GM18868 (cell line): ENCODE data around the gene TRAPPC2L.

Experiments used
- ATAC-seq: cut with Tn5 transposase; IDR thresholded peaks from one replicate; pipeline ENCODE4 v1.9.1; 2021; ENCODE audit warnings: mild to moderate bottlenecking, moderate library complexity; ENCODE audit not compliant: unreplicated experiment

The TRAPPC2L gene

GRCh38 chr16:88906020-88906419 is 49.1 kb downstream of the TRAPPC2L start:
- no peak for ATAC-seq

- no peak for ATAC-seq
Measured at GRCh38 chr16:88906535-88907105, 49.7 kb downstream of the TRAPPC2L start.

DNA sequence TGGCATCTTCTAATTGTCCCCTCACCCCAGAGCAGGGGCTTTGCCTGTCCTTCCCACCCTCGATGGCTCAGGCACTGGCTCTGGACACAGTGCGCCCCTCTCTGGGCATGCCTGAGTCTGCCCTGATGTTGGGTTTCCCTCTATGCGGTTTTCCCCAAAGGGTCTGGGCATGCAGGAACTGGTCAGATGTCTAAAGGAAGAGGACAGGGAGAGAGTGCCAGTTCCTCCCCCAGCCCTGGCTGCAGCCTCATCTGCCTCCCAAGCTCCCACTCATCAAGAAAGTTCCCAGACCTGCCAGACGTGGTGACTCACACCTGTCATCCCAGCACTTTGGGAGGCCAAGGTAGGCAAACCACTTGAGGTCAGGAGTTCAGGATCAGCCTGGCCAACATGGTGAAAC is 50.8 kb downstream of the TRAPPC2L start:
- no peak for ATAC-seq

DNA sequence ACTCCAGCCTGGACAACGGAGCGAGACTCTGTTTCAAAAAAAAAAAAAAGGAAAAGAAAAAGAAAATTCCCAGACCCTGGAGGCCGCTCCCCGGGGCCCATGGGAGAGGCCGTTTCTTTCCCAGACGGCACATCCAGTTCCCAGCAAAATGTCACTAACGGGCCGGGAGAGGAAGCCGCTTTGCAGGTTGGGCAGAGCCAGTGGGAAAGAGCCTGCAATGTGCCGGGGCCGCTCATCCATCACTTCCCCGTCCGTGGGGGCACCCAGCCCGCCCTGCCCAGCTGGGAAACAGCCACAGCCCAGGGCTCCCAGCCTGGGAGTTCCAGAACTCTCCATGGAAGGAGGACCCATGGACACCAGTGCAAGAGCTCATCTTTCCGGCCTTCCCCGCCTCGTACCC is 51.4 kb downstream of the TRAPPC2L start:
- no peak for ATAC-seq

DNA sequence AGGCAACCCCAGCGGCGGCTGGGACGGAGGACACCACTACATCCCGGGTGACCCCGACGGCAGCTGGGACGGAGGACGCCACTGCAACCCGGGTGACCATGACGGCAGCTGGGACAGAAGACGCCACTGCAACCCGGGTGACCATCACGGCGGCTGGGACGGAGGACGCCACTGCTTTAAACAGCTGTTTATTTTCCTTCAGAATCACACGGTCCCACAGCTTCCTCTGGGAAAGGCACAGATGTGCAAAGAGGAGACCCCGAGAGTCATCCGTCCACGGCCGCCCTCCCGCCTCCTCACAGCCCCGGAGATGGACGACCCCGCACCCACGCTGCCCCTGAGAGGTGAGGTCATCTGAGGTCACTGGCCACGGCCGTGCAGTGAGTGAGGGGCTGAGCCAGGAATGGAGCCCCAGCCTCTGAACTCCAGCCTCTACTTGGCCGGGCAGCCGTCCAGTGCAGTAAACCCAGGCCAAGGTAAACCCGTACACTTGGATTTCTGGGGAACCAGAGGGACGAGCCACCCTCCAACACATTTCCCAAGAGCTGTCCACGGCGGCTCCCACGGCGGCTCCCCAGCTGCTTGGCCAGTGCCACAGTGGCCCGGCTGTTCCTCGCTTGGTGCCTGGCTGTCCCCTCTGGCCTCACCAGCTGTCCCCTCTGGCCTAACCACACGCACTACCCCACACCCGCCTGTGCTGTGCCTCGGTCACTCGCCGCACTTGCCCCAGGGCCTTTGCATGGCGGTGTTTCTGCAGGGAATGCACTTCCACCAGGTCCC is 52.7 kb downstream of the TRAPPC2L start:
- ATAC-seq, result no peak

GRCh38 chr16:88910284-88911135 is 53.6 kb downstream of the TRAPPC2L start:
- no peak for ATAC-seq

- no peak for ATAC-seq
Measured at GRCh38 chr16:88911136-88911945, 54.4 kb downstream of the TRAPPC2L start.

- ATAC-seq, result no peak
Measured at GRCh38 chr16:88911946-88912310, 55.0 kb downstream of the TRAPPC2L start.
